K562 (cell line): ENCODE measurements around the gene GTF2H4. TPM values are rescaled to one million over a fixed set of nuclear protein-coding genes. Genes with fewer than 3 reads are reported as not detected.

Experiments used
- ATAC-seq: fragments of 200-7000 bp; cut with Tn5 transposase; 3 replicates; pipeline ENCODE4 v1.9.1; 2020; ENCODE audit warnings: moderate library complexity
- BruUV-seq: library from RNA; stranded (reverse); fragments of 400-500 nt; replicated peaks from 2 replicates; lab custom pipeline; 2021; lab: Mats Ljungman, UMichigan
- CTCF ChIA-PET: fragments of 300-600 bp; formaldehyde crosslinking; extraction: SDS; loops from one replicate; lab custom pipeline; 2021; ENCODE audit warnings: low intra/inter-chr PET ratio; lab: Yijun Ruan, JAX
- POLR2A ChIA-PET: fragments of 300-600, 350-650 bp; sonication (Branson Sonifier 250); formaldehyde crosslinking; extraction: SDS; loops from one replicate; lab custom pipeline; 2021; ENCODE audit warnings: antibody characterized with exemption, inconsistent platforms; lab: Yijun Ruan, JAX
- DNase-seq, 4 experiments: peaks; one replicate each; pipeline versions ENCODE4 v3.0.0 to v3.0.0-alpha.2; 2011 to 2018; ENCODE audit warnings: low spot score in 3 of 4, mixed read lengths in 3 of 4; ENCODE audit errors: extremely low read depth in 1 of 4
- FAIRE-seq: peaks from 2 replicates; lab custom pipeline; 2011; peaks lifted over from hg19 to GRCh38; lab: Jason Lieb, UNC
- H2AFZ ChIP-seq: 2 replicates; pipeline ENCODE4 v1.6.0; 2011; ENCODE audit warnings: low read depth, low read length, control low read depth, inconsistent platforms
- H3K27ac ChIP-seq: fragments of 200-600 bp; 3 replicates; pipeline ENCODE4 v1.8.0; 2011; ENCODE audit warnings: low read depth, mild to moderate bottlenecking, control low read depth, inconsistent platforms, low read length, moderate library complexity, mixed read lengths; ENCODE audit errors: extremely low read depth
- H3K27me3 ChIP-seq, 2 experiments: fragments of 300-600 bp in 1 of 2; 2 replicates in 1 of 2; 3 replicates in 1 of 2; pipeline versions ENCODE4 v1.6.0 to v1.8.0; 2011; ENCODE audit warnings: inconsistent platforms in 2 of 2, low read length in 2 of 2, mild to moderate bottlenecking in 1 of 2, mixed read lengths in 1 of 2, moderate library complexity in 1 of 2; ENCODE audit not compliant: control insufficient read depth in 2 of 2, insufficient read depth in 2 of 2
- H3K36me3 ChIP-seq: fragments of 300-600 bp; 3 replicates; pipeline ENCODE4 v1.8.0; 2011; ENCODE audit warnings: mild to moderate bottlenecking, low read length, inconsistent platforms; ENCODE audit not compliant: control insufficient read depth, insufficient read depth
- H3K4me1 ChIP-seq, 2 experiments: fragments of 200-600 bp in 1 of 2; replicated peaks in 1 of 2; 2 replicates in 1 of 2; 3 replicates in 1 of 2; pipeline versions ENCODE4 v1.5.1 to v1.8.0; 2011; ENCODE audit warnings: inconsistent platforms in 2 of 2, low read length in 2 of 2, mild to moderate bottlenecking in 1 of 2, mixed read lengths in 1 of 2, moderate library complexity in 1 of 2; ENCODE audit not compliant: control insufficient read depth in 2 of 2, insufficient read depth in 2 of 2
- H3K4me2 ChIP-seq: 2 replicates; pipeline ENCODE4 v1.6.1; 2011; ENCODE audit warnings: low read length, control low read depth, inconsistent platforms, mixed read lengths; ENCODE audit not compliant: insufficient read depth
- H3K4me3 ChIP-seq: fragments of 200-600 bp; sonication (generic), shearing (Covaris generic); 2 replicates; pipeline ENCODE4 v1.5.1; 2016; ENCODE audit warnings: control low read depth, inconsistent platforms
- H3K79me2 ChIP-seq: fragments of 200-600 bp; 3 replicates; pipeline ENCODE4 v1.8.0; 2011; ENCODE audit warnings: low read length, inconsistent platforms; ENCODE audit not compliant: control insufficient read depth, insufficient read depth
- H3K9ac ChIP-seq, 2 experiments: 2 replicates each; pipeline versions ENCODE4 v1.6.0 to v1.6.1; 2011; ENCODE audit warnings: low read depth in 2 of 2, low read length in 2 of 2, control low read depth in 1 of 2, inconsistent platforms in 1 of 2, mild to moderate bottlenecking in 1 of 2, mixed read lengths in 1 of 2; ENCODE audit not compliant: insufficient read depth in 1 of 2
- H3K9me1 ChIP-seq: one replicate; pipeline ENCODE4 v1.6.0; 2011; ENCODE audit warnings: inconsistent platforms, mild to moderate bottlenecking, low read length, moderate library complexity; ENCODE audit not compliant: control insufficient read depth, insufficient read depth
- H3K9me3 ChIP-seq: replicated peaks from 2 replicates; pipeline ENCODE4 v1.5.1; 2011; ENCODE audit warnings: low read depth, low read length, inconsistent platforms; ENCODE audit not compliant: control insufficient read depth, insufficient read depth
- H4K20me1 ChIP-seq: replicated peaks from 2 replicates; pipeline ENCODE4 v1.6.1; 2011; ENCODE audit warnings: low read length, inconsistent platforms, mixed read lengths; ENCODE audit not compliant: control insufficient read depth, insufficient read depth
- CHD4 ChIP-seq: fragments of 200-600 bp; sonication (generic); IDR thresholded peaks from 3 replicates; pipeline ENCODE4 v1.6.1; 2012; ENCODE audit warnings: low read depth, mild to moderate bottlenecking, mixed read lengths, low read length, inconsistent platforms; ENCODE audit not compliant: insufficient read depth, insufficient replicate concordance, poor library complexity, severe bottlenecking
- EGR1 ChIP-seq: fragments of 450-650 bp; conservative IDR thresholded peaks from 2 replicates; pipeline ENCODE4 v1.6.1; 2017; ENCODE audit warnings: mild to moderate bottlenecking
- NCOR1 ChIP-seq: fragments of 450-650 bp; IDR thresholded peaks from 2 replicates; pipeline ENCODE4 v1.6.1; 2016; ENCODE audit warnings: mild to moderate bottlenecking, moderate library complexity
- TAF9B ChIP-seq: fragments of 450-650 bp; IDR thresholded peaks from 2 replicates; pipeline ENCODE4 v1.6.1; 2018; ENCODE audit warnings: mild to moderate bottlenecking; ENCODE audit not compliant: partially characterized antibody
- XRCC4 ChIP-seq: IDR thresholded peaks from one replicate; pipeline ENCODE4 v1.6.1; 2011; ENCODE audit not compliant: insufficient read depth, insufficient read length; ENCODE audit errors: extremely low read depth
- WGBS: fragments of 100-300 bp; shearing (Covaris generic); methylation state at CpG from one replicate; pipeline ENCODE4 v1.1.6; 2016; ENCODE audit warnings: low coverage, mixed read lengths; ENCODE audit not compliant: insufficient coverage; ENCODE audit errors: missing lambda C conversion rate; 5-methylcytosine and 5-hydroxymethylcytosine counted together
- in situ Hi-C: fragments of 300-500 bp; cut with MboI; formaldehyde crosslinking; loops from 4 replicates; pipeline ENCODE4 v1.15.0; 2018; ENCODE audit warnings: inconsistent platforms, mixed read lengths
- intact Hi-C: fragments of 100-400 bp; cut with micrococcal nuclease; formaldehyde crosslinking; loops from 2 replicates; pipeline ENCODE4 v1.14.2; 2022
- polyA plus RNA-seq, 8 experiments: library from polyadenylated mRNA; depleted of rRNA in 4 of 8; stranded (reverse) in 5 of 8; unstranded in 3 of 8; fragments of >200 nt; fragmentation: Nextera tagmentation in 2 of 8; fragmentation: Illumina TruSeq in 1 of 8; extraction: Ambion mirVana in 2 of 8; extraction: Trizol in 1 of 8; gene quantifications; 2 replicates each; pipeline versions ENCODE4 v1.2.1 to v1.2.3, GENCODE V29; 2011 to 2014; ENCODE audit warnings: inconsistent platforms in 1 of 8, missing spikeins in 1 of 8
- total RNA-seq, 7 experiments: library from RNA; depleted of rRNA in 6 of 7; stranded (reverse); fragments of >200 nt in 6 of 7; fragmentation: Illumina TruSeq in 2 of 7; extraction: Trizol in 2 of 7; gene quantifications; 2 replicates each; pipeline versions ENCODE4 v1.2.1 to v1.2.3, GENCODE V29; 2011 to 2021; ENCODE audit warnings: low replicate concordance in 1 of 7
- TF ChIP-seq, protein P1 (sequence below), 2 experiments: IDR thresholded peaks in 1 of 2; conservative IDR thresholded peaks in 1 of 2; 2 replicates each; pipeline ENCODE4 v1.6.1; 2016; ENCODE audit warnings: low read depth in 2 of 2, mild to moderate bottlenecking in 1 of 2, missing compliant biosample characterization in 1 of 2, missing genetic modification characterization in 1 of 2, moderate library complexity in 1 of 2
- TF ChIP-seq, protein P2 (sequence below): sonication (generic); formaldehyde crosslinking; IDR thresholded peaks from 2 replicates; pipeline ENCODE4 v1.8.1; 2023; ENCODE audit warnings: mild to moderate bottlenecking, missing genetic modification reagents

Gene GTF2H4
- total and polyA plus RNA-seq, 9 of the 15 experiments (the other 6 are each of a cell fraction or from before 2014, with no cell fraction given), result 3.6 to 86.1 (median 39.6) TPM

DNA sequence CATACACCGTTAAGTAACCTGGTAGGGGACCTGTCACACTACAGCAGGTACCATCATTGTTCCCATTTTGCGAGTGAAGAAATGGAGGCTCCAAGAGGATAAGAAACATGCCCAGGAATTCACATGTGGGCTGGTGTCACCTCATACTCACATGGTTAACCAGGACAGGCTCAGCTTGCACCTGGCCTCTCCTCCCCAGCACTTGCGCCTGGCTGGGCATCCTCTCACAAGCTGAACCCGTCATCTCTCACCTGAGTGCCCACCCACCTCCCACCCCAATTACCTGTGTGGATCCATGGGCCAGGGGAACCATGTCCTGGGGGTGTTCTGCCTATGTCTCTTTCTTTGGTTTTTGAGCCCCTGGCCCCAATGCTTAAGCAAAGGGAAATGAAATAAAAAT, 22.5 kb downstream of the GTF2H4 start:
- ChIA-PET CTCF (no interaction called here), POLR2A (interaction anchor here (0.6 to 2.4 kb wide), 3 partner anchors 10 to 248 kb away, joined by 3 to 12 read pairs (median 6); no protein-coding TSS in a partner anchor)
- Histone ChIP-seq H3K4me2 (no peak overlapping the region), H3K27ac (no peak overlapping the region), H2AFZ (no peak overlapping the region), H3K9ac (no peak overlapping the region), H4K20me1 (no peaks in the 10 kb centered on the region), H3K79me2 (no peaks in the 10 kb centered on the region), H3K27me3 (peaks cover 0 to 13% of the 10 kb centered on the region in 2 experiments; a peak in 2 of 5 replicates), H3K4me1 (peaks cover 0 to 2% of the 10 kb centered on the region in 2 experiments; a peak in 3 of 5 replicates), H3K4me3 (no peak overlapping the region), H3K9me1 (no peaks in the 10 kb centered on the region), H3K9me3 (peaks cover 4% of the 10 kb centered on the region; the same call in 1 of the 2 replicates), H3K36me3 (peaks cover 13% of the 10 kb centered on the region; the same call in 2 of the 3 replicates)
- in situ Hi-C loops (no loop called here), intact Hi-C loops (no loop called here)
- no peak for ATAC-seq
- no peak for FAIRE-seq
- no TSS peak for BruUV-seq
- DNase-seq, result no peak
- TF ChIP-seq, protein P1, sequence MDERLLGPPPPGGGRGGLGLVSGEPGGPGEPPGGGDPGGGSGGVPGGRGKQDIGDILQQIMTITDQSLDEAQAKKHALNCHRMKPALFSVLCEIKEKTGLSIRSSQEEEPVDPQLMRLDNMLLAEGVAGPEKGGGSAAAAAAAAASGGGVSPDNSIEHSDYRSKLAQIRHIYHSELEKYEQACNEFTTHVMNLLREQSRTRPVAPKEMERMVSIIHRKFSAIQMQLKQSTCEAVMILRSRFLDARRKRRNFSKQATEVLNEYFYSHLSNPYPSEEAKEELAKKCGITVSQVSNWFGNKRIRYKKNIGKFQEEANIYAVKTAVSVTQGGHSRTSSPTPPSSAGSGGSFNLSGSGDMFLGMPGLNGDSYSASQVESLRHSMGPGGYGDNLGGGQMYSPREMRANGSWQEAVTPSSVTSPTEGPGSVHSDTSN (CRISPR knock-in tag; IDR thresholded peaks at IDR 0.05; ENCODE audit: low read depth), result no peak
- TF ChIP-seq, protein P1 (tag; conservative IDR thresholded peaks at IDR 0.05; ENCODE audit: low read depth), result no peak
- TF ChIP-seq, protein P2, sequence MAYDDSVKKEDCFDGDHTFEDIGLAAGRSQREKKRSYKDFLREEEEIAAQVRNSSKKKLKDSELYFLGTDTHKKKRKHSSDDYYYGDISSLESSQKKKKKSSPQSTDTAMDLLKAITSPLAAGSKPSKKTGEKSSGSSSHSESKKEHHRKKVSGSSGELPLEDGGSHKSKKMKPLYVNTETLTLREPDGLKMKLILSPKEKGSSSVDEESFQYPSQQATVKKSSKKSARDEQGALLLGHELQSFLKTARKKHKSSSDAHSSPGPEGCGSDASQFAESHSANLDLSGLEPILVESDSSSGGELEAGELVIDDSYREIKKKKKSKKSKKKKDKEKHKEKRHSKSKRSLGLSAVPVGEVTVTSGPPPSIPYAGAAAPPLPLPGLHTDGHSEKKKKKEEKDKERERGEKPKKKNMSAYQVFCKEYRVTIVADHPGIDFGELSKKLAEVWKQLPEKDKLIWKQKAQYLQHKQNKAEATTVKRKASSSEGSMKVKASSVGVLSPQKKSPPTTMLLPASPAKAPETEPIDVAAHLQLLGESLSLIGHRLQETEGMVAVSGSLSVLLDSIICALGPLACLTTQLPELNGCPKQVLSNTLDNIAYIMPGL (CRISPR knock-in tag), result no peak
- no peak for TF ChIP-seq NCOR1
- no peak for TF ChIP-seq TAF9B
- TF ChIP-seq XRCC4, result no peak
- TF ChIP-seq CHD4, result no peak
- TF ChIP-seq EGR1, result no peak
- 13% methylated on average over 4 of the region's 4 CpGs for WGBS
